GM12878 (cell line): Measurements from ENCODE around the gene KRT78. TPM values are rescaled to one million over a fixed set of nuclear protein-coding genes. Genes with fewer than 3 reads are reported as not detected.

Experiments
- ATAC-seq: fragments of 200-7000 bp; cut with Tn5 transposase; 3 replicates; pipeline ENCODE4 v1.9.1; 2020; ENCODE audit warnings: mild to moderate bottlenecking, moderate library complexity
- BruUV-seq: library from RNA; stranded (reverse); fragments of 400-500 nt; replicated peaks from 2 replicates; lab custom pipeline; 2021; lab: Mats Ljungman, UMichigan
- CTCF ChIA-PET: fragments of 300-600 bp; sonication (Branson Sonifier 250); formaldehyde crosslinking; extraction: SDS; loops from one replicate; lab custom pipeline; 2021; ENCODE audit warnings: inconsistent platforms; lab: Yijun Ruan, JAX
- POLR2A ChIA-PET: fragments of 350-600 bp; formaldehyde crosslinking; extraction: SDS; loops from one replicate; lab custom pipeline; 2021; ENCODE audit warnings: inconsistent platforms; lab: Charles Lee
- RAD21 ChIA-PET: fragments of 300-600 bp; sonication (Branson Sonifier 250); formaldehyde crosslinking; loops from one replicate; lab custom pipeline; 2023; ENCODE audit warnings: antibody characterized with exemption; ENCODE audit not compliant: unreplicated experiment; lab: Charles Lee
- SMC1A ChIA-PET: fragments of 300-600 bp; sonication (Branson Sonifier 250); formaldehyde crosslinking; loops from one replicate; lab custom pipeline; 2023; ENCODE audit not compliant: unreplicated experiment, uncharacterized antibody; lab: Charles Lee
- DNase-seq: peaks from one replicate; pipeline ENCODE4 v3.0.0-alpha.2; 2011; ENCODE audit warnings: low read depth, low spot score
- FAIRE-seq: peaks from 3 replicates; lab custom pipeline; 2011; peaks lifted over from hg19 to GRCh38; lab: Jason Lieb, UNC
- H2AFZ ChIP-seq: 2 replicates; pipeline ENCODE4 v1.6.0; 2011; ENCODE audit warnings: low read depth, low read length, control low read depth; ENCODE audit not compliant: control insufficient read depth
- H3K27ac ChIP-seq: 2 replicates; pipeline ENCODE4 v1.5.1; 2011; ENCODE audit warnings: control low read depth; ENCODE audit not compliant: control insufficient read depth, insufficient read depth
- H3K27me3 ChIP-seq, 2 experiments: replicated peaks in 1 of 2; 2 replicates each; pipeline versions ENCODE4 v1.6.0 to v1.6.1; 2011; ENCODE audit warnings: low read length in 1 of 2; ENCODE audit not compliant: control insufficient read depth in 2 of 2, insufficient read depth in 2 of 2
- H3K36me3 ChIP-seq, 2 experiments: 2 replicates each; pipeline ENCODE4 v1.5.1; 2011; ENCODE audit warnings: low read length in 1 of 2; ENCODE audit not compliant: control insufficient read depth in 2 of 2, insufficient read depth in 2 of 2
- H3K4me1 ChIP-seq: 2 replicates; pipeline ENCODE4 v1.6.1; 2011; ENCODE audit warnings: mild to moderate bottlenecking, low read length, moderate library complexity, mixed read lengths; ENCODE audit not compliant: control insufficient read depth, insufficient read depth
- H3K4me2 ChIP-seq: 2 replicates; pipeline ENCODE4 v1.6.0; 2011; ENCODE audit warnings: control low read depth; ENCODE audit not compliant: control insufficient read depth, insufficient read depth
- H3K4me3 ChIP-seq: fragments of 200-600 bp; sonication (generic); 2 replicates; pipeline ENCODE4 v1.5.1; 2016
- H3K79me2 ChIP-seq: 2 replicates; pipeline ENCODE4 v1.6.0; 2011; ENCODE audit warnings: low read length; ENCODE audit not compliant: control insufficient read depth, insufficient read depth
- H3K9ac ChIP-seq: 2 replicates; pipeline ENCODE4 v1.8.0; 2011; ENCODE audit warnings: low read length, control low read depth, mixed read lengths; ENCODE audit not compliant: control insufficient read depth, insufficient read depth
- H3K9me3 ChIP-seq: replicated peaks from 3 replicates; pipeline ENCODE4 v1.5.1; 2011; ENCODE audit warnings: mild to moderate bottlenecking, low read length; ENCODE audit not compliant: control insufficient read depth, insufficient read depth
- H4K20me1 ChIP-seq: 2 replicates; pipeline ENCODE4 v1.6.0; 2011; ENCODE audit not compliant: control insufficient read depth, insufficient read depth
- ATF7 ChIP-seq: fragments of 450-650 bp; IDR thresholded peaks from 2 replicates; pipeline ENCODE4 v1.6.1; 2016; ENCODE audit warnings: low read depth, mild to moderate bottlenecking
- BHLHE40 ChIP-seq, 2 experiments: fragments of 450-650 bp in 1 of 2; IDR thresholded peaks; 2 replicates each; pipeline ENCODE4 v1.6.1; 2011 to 2017; ENCODE audit warnings: low read depth in 2 of 2, borderline replicate concordance in 1 of 2, improper control_type of control experiment in 1 of 2, low read length in 1 of 2, mild to moderate bottlenecking in 1 of 2
- CEBPZ ChIP-seq: fragments of 150-350 bp; IDR thresholded peaks from 2 replicates; pipeline ENCODE4 v1.6.1; 2016; ENCODE audit warnings: low read depth, low read length
- CTCF ChIP-seq, 3 experiments: IDR thresholded peaks in 2 of 3; conservative IDR thresholded peaks in 1 of 3; 2 replicates each; pipeline ENCODE4 v1.5.1; 2011; ENCODE audit warnings: low read depth in 3 of 3, low read length in 3 of 3, mild to moderate bottlenecking in 3 of 3, control low read depth in 2 of 3, moderate library complexity in 2 of 3, inconsistent platforms in 1 of 3, mixed read lengths in 1 of 3; ENCODE audit not compliant: control insufficient read depth in 2 of 3, insufficient read depth in 1 of 3; ENCODE audit errors: extremely low read depth in 1 of 3
- EP300 ChIP-seq, 2 experiments: fragments of 150-350 bp in 1 of 2; IDR thresholded peaks; 2 replicates each; pipeline ENCODE4 v1.6.1; 2011 to 2012; ENCODE audit warnings: low read depth in 2 of 2, low read length in 2 of 2, borderline replicate concordance in 1 of 2, improper control_type of control experiment in 1 of 2, inconsistent platforms in 1 of 2; ENCODE audit not compliant: control insufficient read depth in 1 of 2
- ESRRA ChIP-seq: IDR thresholded peaks from 2 replicates; pipeline ENCODE4 v1.6.1; 2012; ENCODE audit warnings: mild to moderate bottlenecking, low read length, improper control_type of control experiment
- HCFC1 ChIP-seq: fragments of 150-350 bp; IDR thresholded peaks from 2 replicates; pipeline ENCODE4 v1.6.1; 2014; ENCODE audit warnings: low read length
- MEF2B ChIP-seq: fragments of 450-650 bp; IDR thresholded peaks from 2 replicates; pipeline ENCODE4 v1.6.1; 2018; ENCODE audit warnings: mild to moderate bottlenecking, moderate library complexity; ENCODE audit not compliant: partially characterized antibody, poor library complexity, severe bottlenecking
- MXI1 ChIP-seq: fragments of 150-350 bp; IDR thresholded peaks from 2 replicates; pipeline ENCODE4 v1.6.1; 2011; ENCODE audit warnings: low read depth, mild to moderate bottlenecking, inconsistent platforms, low read length, improper control_type of control experiment
- RAD21 ChIP-seq: IDR thresholded peaks from 2 replicates; pipeline ENCODE4 v1.6.1; 2011; ENCODE audit warnings: mild to moderate bottlenecking, low read depth, low read length, moderate library complexity; ENCODE audit not compliant: insufficient read depth
- SMC3 ChIP-seq: IDR thresholded peaks from 2 replicates; pipeline ENCODE4 v1.6.1; 2011; ENCODE audit warnings: low read length, improper control_type of control experiment, borderline replicate concordance
- WGBS: methylation state at CpG from one replicate; pipeline ENCODE4 v1.1.6; 2016; ENCODE audit warnings: low lambda C conversion rate; ENCODE audit not compliant: insufficient replicate concordance, insufficient coverage; ENCODE audit errors: missing lambda C conversion rate; 5-methylcytosine and 5-hydroxymethylcytosine counted together
- in situ Hi-C: fragments of 300-500 bp; cut with MboI; formaldehyde crosslinking; loops from 9 replicates; pipeline ENCODE4 v1.14.3; 2018; ENCODE audit warnings: mixed read lengths
- intact Hi-C: fragments of 100-400 bp; cut with micrococcal nuclease; formaldehyde crosslinking; loops from one replicate; pipeline ENCODE4 v1.14.2; 2022; ENCODE audit not compliant: unreplicated experiment
- polyA plus RNA-seq, 11 experiments: library from polyadenylated mRNA; depleted of rRNA in 4 of 11; unstranded in 6 of 11; stranded (reverse) in 5 of 11; fragments of >200 nt; fragmentation: Nextera tagmentation in 4 of 11; fragmentation: Illumina TruSeq in 1 of 11; extraction: Ambion mirVana in 4 of 11; extraction: Trizol in 1 of 11; gene quantifications; 1 replicate in 1 of 11; 2 replicates in 10 of 11; pipeline versions ENCODE4 v1.2.1 to v1.2.3, GENCODE V29; 2011 to 2016; ENCODE audit warnings: inconsistent platforms in 2 of 11, missing spikeins in 2 of 11, low read depth in 1 of 11
- total RNA-seq, 4 experiments: library from RNA; depleted of rRNA in 3 of 4; stranded (reverse); fragments of >200 nt in 3 of 4; fragmentation: Illumina TruSeq in 1 of 4; extraction: Trizol in 1 of 4; gene quantifications; 2 replicates each; pipeline versions ENCODE4 v1.2.1 to v1.2.3, GENCODE V29; 2013 to 2021

The KRT78 gene
- total and polyA plus RNA-seq, 10 of the 15 experiments (the other 5 are each of a cell fraction or from before 2014, with no cell fraction given): 0.07 TPM; not detected in 9

GRCh38 chr12:52879394-52880351 lies 30.9 kb upstream of the KRT78 start:
- ChIA-PET SMC1A (interaction anchor here (0.9 to 1.5 kb wide), 7 partner anchors 51 to 507 kb away, joined by 3 read pairs; no protein-coding TSS in a partner anchor), POLR2A (no interaction called here), CTCF (interaction anchor here (0.6 to 14.7 kb wide), 33 partner anchors 9 to 859 kb away, joined by 3 to 418 read pairs (median 4); no protein-coding TSS in a partner anchor), RAD21 (interaction anchor here (0.7 to 1.6 kb wide), 10 partner anchors 8 to 723 kb away, joined by 3 to 5 read pairs (median 3); no protein-coding TSS in a partner anchor)
- FAIRE-seq: peak; percentile 92
- Histone ChIP-seq H2AFZ (peak overlapping the region; percentile 41; the same call in 1 of the 2 replicates), H4K20me1 (no peaks in the 10 kb centered on the region), H3K27me3 (no peaks in the 10 kb centered on the region; a peak in 2 of 4 replicates), H3K27ac (no peak overlapping the region), H3K4me2 (peak overlapping the region; percentile 45; the same call in 1 of the 2 replicates), H3K4me1 (no peaks in the 10 kb centered on the region), H3K36me3 (no peaks in the 10 kb centered on the region), H3K9me3 (no peaks in the 10 kb centered on the region), H3K9ac (no peak overlapping the region), H3K79me2 (no peaks in the 10 kb centered on the region), H3K4me3 (no peak overlapping the region)
- 2% methylated on average over 37 of the region's 38 CpGs for WGBS
- DNase-seq: no peak
- TF ChIP-seq CTCF (IDR thresholded peaks at IDR 0.05 in 2 of 3, conservative IDR thresholded peaks at IDR 0.05 in 1 of 3; ENCODE audit: control insufficient read depth in 2 of 3, extremely low read depth in 1 of 3, insufficient read depth in 1 of 3, low read depth in 3 of 3, low read length in 3 of 3): peak; percentile 73 to 89 (median 84)
- no peak for TF ChIP-seq EP300 (IDR thresholded peaks at IDR 0.05; ENCODE audit: borderline replicate concordance in 1 of 2, control insufficient read depth in 1 of 2, low read depth in 2 of 2, low read length in 2 of 2)
- TF ChIP-seq RAD21: peak; percentile 67
- TF ChIP-seq ESRRA: no peak
- TF ChIP-seq ATF7: no peak
- no peak for TF ChIP-seq CEBPZ
- TF ChIP-seq MEF2B: no peak
- no peak for TF ChIP-seq HCFC1
- peak; percentile 60 for TF ChIP-seq SMC3
- peak in 1 of 2 experiments; percentile 48; a peak in 1 of 4 replicates for TF ChIP-seq BHLHE40 (IDR thresholded peaks at IDR 0.05; ENCODE audit: borderline replicate concordance in 1 of 2, low read depth in 2 of 2, low read length in 1 of 2)
- no peak for TF ChIP-seq MXI1
- intact Hi-C loops: loop anchor here (1.0 to 5.0 kb wide), 3 partner anchors 296 to 722 kb away; no protein-coding TSS in a partner anchor
- no TSS peak for BruUV-seq
- ATAC-seq: peak; percentile 98
- in situ Hi-C loops: loop anchor here (5.0 kb wide), 1 partner anchor 497 kb away; no protein-coding TSS in a partner anchor
